ENCODE data around the gene RBM20. TPM values are rescaled to one million over a fixed set of nuclear protein-coding genes. Genes with fewer than 3 reads are reported as not detected.

RBM20 gene
- total and polyA plus RNA-seq, 2 donors from 2014 or later = 0.88 to 2.1 TPM

- TF ChIP-seq CTCF (IDR thresholded peaks at IDR 0.05; ENCODE audit: borderline replicate concordance, extremely low read depth, insufficient read depth) = no peak
- FAIRE-seq (no peak), DNase-seq (no peak)
- Histone ChIP-seq H3K4me3 (ENCODE audit: low read length in 3 of 3) (no peak overlapping the region), H3K36me3 (ENCODE audit: control insufficient read depth in 2 of 3, insufficient read depth in 3 of 3, low read length in 3 of 3) (no peaks in the 10 kb centered on the region), H3K9me3 (ENCODE audit: control insufficient read depth in 2 of 3, insufficient read depth in 1 of 3, low read length in 3 of 3) (no peaks in the 10 kb centered on the region), H3K27me3 (ENCODE audit: control insufficient read depth, insufficient read depth, low read length) (no peaks in the 10 kb centered on the region), H3K9ac (ENCODE audit: low read length in 3 of 3) (no peak overlapping the region), H3K27ac (ENCODE audit: low read depth in 2 of 2, low read length in 2 of 2) (no peak overlapping the region), H3K4me1 (ENCODE audit: control insufficient read depth in 2 of 3, insufficient read depth in 2 of 3, low read depth in 1 of 3, low read length in 3 of 3) (no peaks in the 10 kb centered on the region)
- intact Hi-C loops (cut with DNase I) = no loop called here
These were observed 38.2 kb downstream of the RBM20 start for GRCh38 chr10:110682348-110682747.

- H3K36me3 ChIP-seq (ENCODE audit: control insufficient read depth in 2 of 3, insufficient read depth in 3 of 3, low read length in 3 of 3) = no peaks in the 10 kb centered on the region
- H3K27me3 ChIP-seq (ENCODE audit: control insufficient read depth, insufficient read depth, low read length) = no peaks in the 10 kb centered on the region
- DNase-seq (no peak), FAIRE-seq (no peak)
- no peak for TF ChIP-seq CTCF (IDR thresholded peaks at IDR 0.05; ENCODE audit: borderline replicate concordance, extremely low read depth, insufficient read depth)
- no peak overlapping the region for H3K4me3 ChIP-seq (ENCODE audit: low read length in 3 of 3)
- no peaks in the 10 kb centered on the region for H3K9me3 ChIP-seq (ENCODE audit: control insufficient read depth in 2 of 3, insufficient read depth in 1 of 3, low read length in 3 of 3)
- intact Hi-C loops (cut with DNase I) = no loop called here
- no peaks in the 10 kb centered on the region for H3K4me1 ChIP-seq (ENCODE audit: control insufficient read depth in 2 of 3, insufficient read depth in 2 of 3, low read depth in 1 of 3, low read length in 3 of 3)
- H3K27ac ChIP-seq (ENCODE audit: low read depth in 2 of 2, low read length in 2 of 2) = no peak overlapping the region
- H3K9ac ChIP-seq (ENCODE audit: low read length in 3 of 3) = no peak overlapping the region
These were observed 40.8 kb downstream of the RBM20 start for GRCh38 chr10:110684800-110685446.

GRCh38 chr10:110686047-110686446 is 41.9 kb downstream of the RBM20 start:
- Histone ChIP-seq H3K27ac (ENCODE audit: low read depth in 2 of 2, low read length in 2 of 2) (no peak overlapping the region), H3K9me3 (ENCODE audit: control insufficient read depth in 2 of 3, insufficient read depth in 1 of 3, low read length in 3 of 3) (no peaks in the 10 kb centered on the region), H3K9ac (ENCODE audit: low read length in 3 of 3) (no peak overlapping the region), H3K4me1 (ENCODE audit: control insufficient read depth in 2 of 3, insufficient read depth in 2 of 3, low read depth in 1 of 3, low read length in 3 of 3) (no peaks in the 10 kb centered on the region), H3K4me3 (ENCODE audit: low read length in 3 of 3) (no peak overlapping the region), H3K27me3 (ENCODE audit: control insufficient read depth, insufficient read depth, low read length) (no peaks in the 10 kb centered on the region), H3K36me3 (ENCODE audit: control insufficient read depth in 2 of 3, insufficient read depth in 3 of 3, low read length in 3 of 3) (no peaks in the 10 kb centered on the region)
- DNase-seq (no peak), FAIRE-seq (no peak)
- intact Hi-C loops (cut with DNase I) = no loop called here
- no peak for TF ChIP-seq CTCF (IDR thresholded peaks at IDR 0.05; ENCODE audit: borderline replicate concordance, extremely low read depth, insufficient read depth)

GRCh38 chr10:110686949-110687348 is 42.8 kb downstream of the RBM20 start:
- Histone ChIP-seq H3K4me1 (ENCODE audit: control insufficient read depth in 2 of 3, insufficient read depth in 2 of 3, low read depth in 1 of 3, low read length in 3 of 3) (no peaks in the 10 kb centered on the region), H3K4me3 (ENCODE audit: low read length in 3 of 3) (no peak overlapping the region), H3K9me3 (ENCODE audit: control insufficient read depth in 2 of 3, insufficient read depth in 1 of 3, low read length in 3 of 3) (peaks cover 0 to 3% (median 0%) of the 10 kb centered on the region in 3 donors), H3K27ac (ENCODE audit: low read depth in 2 of 2, low read length in 2 of 2) (no peak overlapping the region), H3K36me3 (ENCODE audit: control insufficient read depth in 2 of 3, insufficient read depth in 3 of 3, low read length in 3 of 3) (no peaks in the 10 kb centered on the region), H3K9ac (ENCODE audit: low read length in 3 of 3) (no peak overlapping the region), H3K27me3 (ENCODE audit: control insufficient read depth, insufficient read depth, low read length) (no peaks in the 10 kb centered on the region)
- intact Hi-C loops (cut with DNase I) = no loop called here
- DNase-seq = no peak
- TF ChIP-seq CTCF (IDR thresholded peaks at IDR 0.05; ENCODE audit: borderline replicate concordance, extremely low read depth, insufficient read depth) = no peak
- FAIRE-seq = no peak
